GM18951 (cell line): ENCODE data around the gene SCAF1.

Source experiments
- POLR2A ChIP-seq: IDR thresholded peaks from 4 replicates; pipeline ENCODE4 v1.6.1; 2011; ENCODE audit warnings: mild to moderate bottlenecking; ENCODE audit not compliant: insufficient read length, insufficient read depth; ENCODE audit errors: extremely low read depth
- in situ Hi-C: fragments of 300-500 bp; cut with MboI; formaldehyde crosslinking; loops from one replicate; pipeline ENCODE4 v1.12.0; 2022; ENCODE audit warnings: low sequenced_read_pairs, mixed read lengths, inconsistent platforms; ENCODE audit not compliant: unreplicated experiment

SCAF1 gene

GRCh38 chr19:49685845-49686332 lies 43.9 kb downstream of the SCAF1 start:
- peak; percentile 23 for TF ChIP-seq POLR2A
- in situ Hi-C loops: no loop called here

GRCh38 chr19:49686503-49687088 lies 44.6 kb downstream of the SCAF1 start:
- in situ Hi-C loops: no loop called here
- TF ChIP-seq POLR2A: no peak

DNA sequence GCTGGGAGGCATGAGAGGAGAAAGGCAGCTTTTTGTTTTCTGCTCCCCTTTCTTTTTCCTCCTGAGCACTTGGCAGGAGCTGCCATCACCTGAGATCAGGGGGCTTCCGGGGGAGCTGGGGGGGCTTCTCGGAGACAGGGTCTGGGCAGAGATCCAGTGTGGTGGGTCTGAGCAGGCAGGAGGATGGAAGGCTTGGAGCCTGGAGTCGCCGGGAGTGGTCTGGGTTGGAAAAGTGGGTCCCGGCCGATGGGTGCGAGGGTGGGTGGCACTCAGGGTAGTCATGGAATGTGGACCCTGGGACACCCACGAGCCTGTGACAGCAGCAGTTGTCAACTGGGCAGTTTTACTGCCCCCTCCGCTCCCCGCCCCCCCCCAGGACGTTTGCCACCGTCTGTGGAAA lies 45.1 kb downstream of the SCAF1 start:
- TF ChIP-seq POLR2A: no peak
- in situ Hi-C loops: no loop called here

DNA sequence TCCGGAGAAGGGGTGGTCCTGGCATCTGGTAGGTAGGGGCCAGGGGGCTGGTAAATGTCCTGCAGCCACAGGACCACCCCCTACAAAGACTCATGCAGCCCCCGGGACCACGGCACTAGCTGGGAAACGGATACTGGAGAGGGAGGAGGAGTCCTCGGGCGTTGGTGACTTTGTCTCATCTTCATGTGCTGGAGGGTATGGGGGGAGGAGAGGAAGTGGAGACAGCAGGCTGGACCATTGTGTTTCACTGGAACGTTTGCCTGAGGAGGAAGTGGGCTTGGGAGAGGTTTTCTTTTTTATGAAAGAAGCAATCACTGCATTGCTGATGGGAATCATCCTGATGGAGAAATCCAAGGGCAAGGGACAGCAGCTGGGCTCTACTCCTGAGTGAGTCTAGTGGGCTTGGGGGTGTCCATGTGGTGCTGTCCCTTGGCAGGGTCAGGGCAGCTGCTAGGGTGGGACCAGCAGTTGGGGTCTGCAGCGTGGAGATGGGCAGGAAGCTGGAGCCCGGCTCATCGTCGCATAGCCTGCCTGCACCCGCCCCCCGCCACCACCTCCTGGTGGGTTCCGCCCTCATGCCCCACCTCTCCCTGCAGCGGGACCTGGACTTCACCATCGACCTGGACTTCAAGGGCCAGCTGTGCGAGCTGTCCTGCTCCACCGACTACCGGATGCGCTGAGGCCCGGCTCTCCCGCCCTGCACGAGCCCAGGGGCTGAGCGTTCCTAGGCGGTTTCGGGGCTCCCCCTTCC lies 45.7 kb downstream of the SCAF1 start:
- in situ Hi-C loops: no loop called here

GRCh38 chr19:49688531-49689132 lies 46.6 kb downstream of the SCAF1 start:
- TF ChIP-seq POLR2A: peak; percentile 2
- in situ Hi-C loops: no loop called here

More for the DNA sequence above, 45.7 kb downstream of the SCAF1 start:
- no peak for TF ChIP-seq POLR2A

- in situ Hi-C loops: no loop called here
- peak; percentile 7 for TF ChIP-seq POLR2A
Measured at GRCh38 chr19:49689133-49690078, 47.4 kb downstream of the SCAF1 start, which contains the start of gene ADM5. Gene ADM5, plus strand, starts transcription at chr19:49689594. Its CDS starts 244 bp downstream, at chr19:49689838.

DNA sequence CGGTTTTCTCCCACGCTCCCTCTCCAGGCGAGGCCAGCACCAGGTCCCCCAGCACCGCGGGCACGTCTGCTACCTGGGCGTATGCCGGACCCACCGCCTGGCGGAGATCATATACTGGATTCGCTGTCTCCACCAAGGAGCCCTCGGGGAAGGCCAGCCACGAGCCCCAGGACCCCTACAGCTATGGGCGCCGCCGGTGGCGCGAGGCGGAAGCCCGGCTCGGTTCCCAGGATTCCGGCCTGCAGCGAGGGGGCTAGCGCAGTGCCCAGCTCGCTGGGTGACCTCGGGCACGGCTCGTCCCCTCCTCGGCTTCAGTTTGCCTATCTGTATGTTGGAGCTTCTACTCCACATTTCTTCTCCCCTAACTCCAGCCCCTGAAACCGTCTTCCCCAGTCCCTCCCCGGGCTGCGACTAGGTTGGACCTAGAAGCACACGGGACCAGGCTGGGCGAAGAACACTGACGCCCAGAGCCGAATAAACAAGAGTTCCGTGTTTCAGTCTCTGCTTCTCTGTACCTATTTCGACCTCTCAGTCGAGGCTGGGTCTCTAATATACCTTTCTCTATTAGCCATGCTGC lies 48.2 kb downstream of the SCAF1 start:
- no peak for TF ChIP-seq POLR2A
- in situ Hi-C loops: no loop called here

DNA sequence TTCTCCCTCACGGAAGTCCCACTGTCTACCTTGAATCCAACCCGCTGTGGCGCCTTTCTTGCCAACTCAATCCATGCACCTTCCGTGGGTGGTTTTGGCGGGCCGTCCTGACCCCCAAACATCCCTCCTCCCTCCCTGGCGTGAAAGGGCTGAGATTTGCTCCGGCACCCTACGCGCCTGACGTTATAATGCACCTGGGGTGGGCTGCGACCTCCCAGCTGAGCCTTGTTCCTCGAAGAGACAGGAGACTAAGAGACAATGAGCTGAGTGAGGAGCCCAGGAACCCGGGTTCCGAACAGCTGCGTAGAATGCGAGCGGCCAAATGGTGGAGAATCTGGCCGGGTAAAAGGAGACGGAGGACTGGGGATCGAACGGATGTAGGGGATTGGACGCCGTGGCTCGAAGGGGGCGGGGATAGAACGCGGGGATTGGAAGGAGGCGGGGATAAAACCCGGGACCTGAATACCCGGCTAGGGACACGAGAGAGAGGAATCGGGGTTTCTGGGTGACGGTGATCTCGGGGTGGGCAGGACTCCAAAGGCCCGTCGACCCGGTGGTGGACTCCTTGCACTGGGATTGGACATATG lies 48.7 kb downstream of the SCAF1 start, which contains the start of gene CPT1C:
TSS of gene CPT1C (plus strand) at position 461 of the 587 bp plus-strand sequence. CDS start 1,137 bp downstream, outside the sequence.
- in situ Hi-C loops: no loop called here
- TF ChIP-seq POLR2A: no peak

DNA sequence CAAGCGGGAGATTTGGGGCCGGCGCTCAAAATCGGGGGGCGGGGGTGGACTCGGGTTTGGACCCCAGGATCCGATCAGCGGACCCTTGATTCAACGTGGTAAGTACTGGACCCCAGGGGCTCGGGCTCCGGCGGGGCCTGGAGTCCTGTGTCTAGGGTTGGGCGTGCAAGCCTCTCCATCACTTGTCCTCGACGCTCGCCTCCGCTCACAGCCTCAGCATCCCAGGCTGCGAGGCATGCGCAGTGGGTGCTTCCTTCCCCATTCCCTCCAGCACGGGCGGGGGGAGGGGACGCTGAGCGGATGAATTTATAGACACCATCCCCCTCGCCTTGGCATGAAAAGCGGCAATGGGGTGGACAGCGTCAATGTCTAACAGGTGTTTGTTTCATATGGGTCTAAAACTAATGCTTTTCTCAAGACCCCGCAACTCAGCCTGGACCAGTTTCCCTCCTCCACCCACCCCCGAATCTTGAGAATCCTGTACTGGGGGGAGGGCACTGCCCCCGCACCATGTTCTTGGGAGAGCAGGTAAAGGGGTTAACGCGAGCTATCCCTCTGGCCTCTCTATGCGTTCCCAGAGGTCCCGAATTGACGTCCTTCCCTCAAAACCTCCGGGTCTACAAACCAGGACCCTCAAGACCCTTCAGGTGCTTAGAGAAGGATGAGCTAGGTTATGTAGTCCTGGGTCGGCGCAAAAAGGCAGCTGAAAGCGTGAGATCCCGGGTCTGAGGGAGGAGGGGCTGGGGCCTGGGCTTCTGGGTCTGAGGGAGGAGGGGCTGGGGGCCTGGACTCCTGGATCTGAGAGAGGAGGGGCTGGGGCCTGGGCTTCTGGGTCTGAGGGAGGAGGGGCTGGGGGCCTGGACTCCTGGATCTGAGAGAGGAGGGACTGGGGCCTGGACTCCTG lies 49.5 kb downstream of the SCAF1 start:
- TF ChIP-seq POLR2A: no peak
- in situ Hi-C loops: no loop called here

DNA sequence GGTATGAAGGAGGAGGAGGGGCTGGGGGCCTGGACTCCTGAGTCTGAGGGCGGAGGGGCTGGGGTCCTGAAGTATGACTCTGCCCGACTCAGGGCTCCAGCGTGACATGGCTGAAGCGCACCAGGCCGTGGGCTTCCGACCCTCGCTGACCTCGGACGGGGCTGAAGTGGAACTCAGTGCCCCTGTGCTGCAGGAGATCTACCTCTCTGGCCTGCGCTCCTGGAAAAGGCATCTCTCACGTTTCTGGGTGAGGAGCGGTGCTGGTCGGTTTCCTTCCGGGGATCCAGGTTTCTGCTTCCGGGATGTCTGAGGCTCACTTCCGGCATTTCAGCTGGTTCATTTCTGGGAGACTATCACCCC lies 50.1 kb downstream of the SCAF1 start:
- no peak for TF ChIP-seq POLR2A
- in situ Hi-C loops: no loop called here

- no peak for TF ChIP-seq POLR2A
- in situ Hi-C loops: no loop called here
Measured at GRCh38 chr19:49696115-49696514, 54.1 kb downstream of the SCAF1 start.
